ENCODE measurements around the gene UBXN1.
A peak's percentile ranks its signal among the peaks of the same experiment; 100 is the strongest.

The UBXN1 gene

DNA sequence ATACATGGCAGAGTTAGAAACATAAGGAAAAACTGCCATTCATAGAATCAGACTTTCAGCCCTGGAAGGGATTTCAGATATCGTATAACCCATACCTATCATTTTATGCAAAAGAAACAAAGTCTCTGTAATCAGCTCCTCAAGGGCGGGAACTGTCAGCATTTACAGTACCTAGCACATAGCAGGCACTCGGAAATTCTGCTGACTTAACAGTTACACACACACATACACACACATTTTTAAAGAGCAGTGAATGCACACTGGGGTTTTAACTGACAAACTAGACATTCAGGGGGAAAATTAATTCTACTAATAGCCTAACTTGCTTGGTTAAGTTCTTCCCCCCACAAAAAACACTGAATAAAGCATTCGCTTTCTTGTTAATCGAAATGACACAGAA, 37.3 kb upstream of the UBXN1 start:
- no peaks in the 10 kb centered on the region for H3K4me1 ChIP-seq (ENCODE audit: control insufficient read depth, insufficient read depth, low read length)
- H3K27me3 ChIP-seq (ENCODE audit: control insufficient read depth, insufficient read depth, low read length) = no peaks in the 10 kb centered on the region
- no peak overlapping the region for H3K27ac ChIP-seq (ENCODE audit: low read depth, low read length)
- no peak overlapping the region for H3K4me3 ChIP-seq (ENCODE audit: low read length)
- H3K36me3 ChIP-seq (ENCODE audit: control insufficient read depth, insufficient read depth, low read length) = peaks cover 61% of the 10 kb centered on the region
- H3K9ac ChIP-seq (ENCODE audit: low read length) = no peak overlapping the region

DNA sequence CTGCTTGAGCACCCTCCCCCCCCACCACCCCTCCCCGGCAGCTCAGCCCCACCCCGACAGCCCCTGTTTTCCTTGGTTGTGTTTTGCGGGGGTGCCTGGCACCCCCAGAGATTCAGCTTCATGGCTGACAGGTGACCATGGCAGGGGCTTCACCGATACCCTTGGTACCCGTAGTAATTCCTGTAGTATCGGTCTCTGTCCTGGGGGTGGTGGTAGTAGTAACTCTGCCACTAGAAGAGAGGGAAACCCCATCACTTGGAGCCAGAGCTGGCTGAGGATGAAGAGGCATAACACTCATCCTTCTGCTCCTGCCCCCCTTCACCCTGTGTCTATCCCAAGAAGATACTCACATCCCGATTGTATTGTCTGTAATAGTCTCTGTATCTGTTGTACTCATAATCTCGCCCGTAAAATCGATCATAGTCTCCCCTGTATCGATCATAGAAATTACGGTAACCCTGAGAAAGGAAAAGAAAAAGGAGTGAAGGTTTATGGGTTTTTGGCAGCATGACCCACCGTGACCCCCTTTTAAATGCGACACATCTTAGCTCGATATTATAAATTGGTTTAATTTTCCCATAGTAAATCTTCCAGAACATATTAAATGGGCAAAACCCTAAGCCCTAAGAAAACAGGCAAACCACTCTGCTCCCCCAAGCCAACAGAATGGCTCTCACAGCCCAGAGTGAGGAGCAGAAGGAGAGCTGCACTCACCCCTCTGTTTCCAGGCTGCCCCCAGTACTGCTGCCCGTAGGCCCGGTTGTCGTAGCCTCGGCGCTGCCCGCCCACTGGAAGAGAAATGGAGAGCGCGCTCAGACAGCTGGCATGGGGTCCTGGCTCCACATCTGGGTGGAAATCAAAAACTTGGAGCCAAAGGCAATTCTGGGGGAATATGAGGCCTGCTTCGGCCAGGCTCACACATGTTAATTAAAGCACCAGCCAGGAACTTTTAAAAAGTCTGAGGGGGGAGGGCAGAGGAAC, 36.6 kb upstream of the UBXN1 start:
- no peaks in the 10 kb centered on the region for H3K27me3 ChIP-seq (ENCODE audit: control insufficient read depth, insufficient read depth, low read length)
- no peak overlapping the region for H3K9ac ChIP-seq (ENCODE audit: low read length)
- no peak overlapping the region for H3K4me3 ChIP-seq (ENCODE audit: low read length)
- H3K36me3 ChIP-seq (ENCODE audit: control insufficient read depth, insufficient read depth, low read length) = peaks cover 55% of the 10 kb centered on the region
- H3K27ac ChIP-seq (ENCODE audit: low read depth, low read length) = no peak overlapping the region
- no peaks in the 10 kb centered on the region for H3K4me1 ChIP-seq (ENCODE audit: control insufficient read depth, insufficient read depth, low read length)

DNA sequence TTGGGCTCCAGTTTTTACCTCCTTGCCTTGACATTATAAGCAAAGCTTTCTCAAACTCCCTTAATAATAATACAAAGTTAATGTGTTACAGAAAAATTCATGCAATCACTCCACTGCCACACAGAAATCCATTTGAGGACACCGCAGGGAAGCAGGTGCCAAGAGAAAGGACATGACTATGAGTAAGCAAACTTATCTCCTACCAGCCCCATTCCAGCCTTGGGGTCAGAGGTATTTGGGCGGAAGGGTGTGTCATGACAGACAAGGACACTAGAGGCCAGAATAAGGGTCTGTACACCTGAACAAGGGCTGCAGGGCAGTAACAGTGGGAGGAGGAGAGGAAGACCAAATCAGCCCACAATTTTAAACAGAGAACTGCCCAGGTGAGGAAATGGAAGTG, 34.5 kb upstream of the UBXN1 start:
- H3K27ac ChIP-seq (ENCODE audit: low read depth, low read length) = no peak overlapping the region

DNA sequence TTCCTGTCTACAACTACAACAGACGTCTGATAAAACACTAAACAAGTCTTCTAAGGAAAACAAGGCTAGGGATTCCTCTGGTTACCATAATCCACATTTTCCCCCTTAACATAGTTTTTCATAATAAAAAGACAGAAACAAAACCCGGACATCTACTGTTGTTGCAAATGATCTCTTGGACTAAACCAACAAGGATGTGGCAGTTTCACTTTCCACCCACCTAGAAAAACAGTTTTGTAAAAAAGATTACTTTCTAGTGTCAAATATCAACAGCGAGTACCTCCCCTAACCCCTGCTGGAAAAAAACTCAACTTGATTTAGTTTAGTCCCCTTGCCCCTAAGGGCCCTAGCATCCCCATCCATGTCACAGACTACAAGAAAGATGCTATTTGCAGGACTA, 34.0 kb upstream of the UBXN1 start:
- Histone ChIP-seq H3K36me3 (ENCODE audit: control insufficient read depth, insufficient read depth, low read length) (peaks cover 39% of the 10 kb centered on the region), H3K27me3 (ENCODE audit: control insufficient read depth, insufficient read depth, low read length) (no peaks in the 10 kb centered on the region), H3K4me1 (ENCODE audit: control insufficient read depth, insufficient read depth, low read length) (peaks cover 11% of the 10 kb centered on the region), H3K4me3 (ENCODE audit: low read length) (no peak overlapping the region), H3K9ac (ENCODE audit: low read length) (no peak overlapping the region), H3K27ac (ENCODE audit: low read depth, low read length) (no peak overlapping the region)

More for the DNA sequence above, 34.5 kb upstream of the UBXN1 start:
- Histone ChIP-seq H3K4me1 (ENCODE audit: control insufficient read depth, insufficient read depth, low read length) (peaks cover 11% of the 10 kb centered on the region), H3K36me3 (ENCODE audit: control insufficient read depth, insufficient read depth, low read length) (peaks cover 39% of the 10 kb centered on the region), H3K9ac (ENCODE audit: low read length) (no peak overlapping the region), H3K27me3 (ENCODE audit: control insufficient read depth, insufficient read depth, low read length) (no peaks in the 10 kb centered on the region), H3K4me3 (ENCODE audit: low read length) (no peak overlapping the region)

DNA sequence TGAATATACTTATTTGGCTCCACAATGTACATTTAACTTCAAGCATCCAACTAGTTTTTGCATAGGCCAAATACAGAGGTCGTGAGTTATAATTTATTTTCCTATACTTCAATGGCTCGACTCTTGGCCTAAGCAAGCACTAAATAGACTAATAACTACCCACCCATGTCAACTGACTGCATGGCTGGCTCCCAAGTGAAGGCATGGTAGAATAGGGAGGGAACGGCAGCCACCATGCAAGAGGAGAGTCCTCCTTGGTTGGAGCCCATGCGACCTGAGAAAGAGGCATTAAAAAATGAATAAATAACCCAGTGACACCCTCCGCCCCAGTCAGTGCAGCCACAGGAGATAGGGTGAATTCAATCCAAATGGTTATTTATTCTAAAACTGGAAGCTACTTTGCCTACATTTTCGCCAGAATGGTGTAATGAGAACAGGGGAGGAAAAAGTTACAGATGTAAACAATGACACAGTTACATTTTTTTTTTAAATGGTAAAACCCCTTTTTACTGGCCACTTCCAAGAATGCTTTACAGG, 33.5 kb upstream of the UBXN1 start:
- Histone ChIP-seq H3K9ac (ENCODE audit: low read length) (no peak overlapping the region), H3K36me3 (ENCODE audit: control insufficient read depth, insufficient read depth, low read length) (peaks cover 38% of the 10 kb centered on the region), H3K27me3 (ENCODE audit: control insufficient read depth, insufficient read depth, low read length) (no peaks in the 10 kb centered on the region), H3K27ac (ENCODE audit: low read depth, low read length) (no peak overlapping the region), H3K4me1 (ENCODE audit: control insufficient read depth, insufficient read depth, low read length) (peaks cover 11% of the 10 kb centered on the region), H3K4me3 (ENCODE audit: low read length) (no peak overlapping the region)

DNA sequence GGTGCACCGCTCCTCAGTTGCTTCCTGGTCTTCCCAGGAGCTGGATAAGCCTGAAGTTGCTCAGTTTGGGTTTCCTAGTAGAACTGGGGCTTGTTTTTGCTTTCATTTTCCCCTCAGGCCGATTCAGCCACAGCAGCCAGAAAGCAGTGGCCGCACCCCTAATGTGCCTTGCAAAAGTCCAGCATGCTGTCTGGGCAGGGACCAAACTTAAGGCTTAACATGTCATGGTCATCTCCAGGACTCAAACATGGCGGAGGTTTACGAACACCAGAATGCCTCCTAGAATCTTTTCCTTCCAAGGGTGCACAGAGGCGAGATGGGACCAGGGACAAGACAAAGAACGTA, 31.1 kb upstream of the UBXN1 start:
- H3K4me1 ChIP-seq (ENCODE audit: control insufficient read depth, insufficient read depth, low read length) = peaks cover 17% of the 10 kb centered on the region
- H3K27me3 ChIP-seq (ENCODE audit: control insufficient read depth, insufficient read depth, low read length) = no peaks in the 10 kb centered on the region
- peak overlapping the region; percentile 80 for H3K4me3 ChIP-seq (ENCODE audit: low read length)
- peaks cover 17% of the 10 kb centered on the region for H3K36me3 ChIP-seq (ENCODE audit: control insufficient read depth, insufficient read depth, low read length)
- H3K9ac ChIP-seq (ENCODE audit: low read length) = peak overlapping the region; percentile 80
- H3K27ac ChIP-seq (ENCODE audit: low read depth, low read length) = peak overlapping the region; percentile 95

DNA sequence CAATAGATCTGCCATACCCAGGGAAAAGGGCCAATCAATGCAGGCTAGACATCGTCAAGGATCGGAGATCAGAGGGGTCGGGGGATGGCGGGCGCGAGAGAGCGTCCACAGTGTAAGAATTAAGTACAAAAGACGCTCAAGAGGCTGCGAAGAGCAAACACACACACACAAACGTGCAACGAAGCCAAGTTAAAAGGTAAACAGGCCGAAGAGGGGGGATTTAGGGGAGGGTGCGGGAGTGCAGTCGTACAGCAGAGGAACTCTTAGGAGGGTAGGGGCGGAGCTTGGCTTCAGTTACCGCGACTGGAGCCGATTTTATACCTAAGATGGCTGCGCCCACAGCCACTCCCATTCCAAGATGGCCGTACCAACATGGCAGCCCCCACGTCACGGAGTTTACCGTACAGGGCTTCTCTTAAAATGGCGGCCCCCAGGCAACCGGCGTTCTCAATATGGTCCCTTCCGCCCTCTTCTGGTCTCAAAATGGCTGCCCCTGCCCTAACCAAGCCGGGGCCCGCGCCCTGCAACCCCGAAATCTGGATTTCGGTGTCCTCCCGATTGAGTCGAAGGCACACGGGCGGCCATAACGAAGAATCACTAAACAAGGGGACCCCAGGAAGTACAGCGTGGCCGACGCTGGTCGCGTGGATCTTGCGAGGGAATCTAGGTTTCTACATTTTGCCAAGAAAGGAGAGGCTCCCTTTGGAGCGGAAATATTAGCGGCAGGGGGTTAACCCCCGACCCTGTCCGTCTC, 30.6 kb upstream of the UBXN1 start:
- Histone ChIP-seq H3K9ac (ENCODE audit: low read length) (peak overlapping the region; percentile 82), H3K36me3 (ENCODE audit: control insufficient read depth, insufficient read depth, low read length) (peaks cover 13% of the 10 kb centered on the region), H3K4me1 (ENCODE audit: control insufficient read depth, insufficient read depth, low read length) (peaks cover 17% of the 10 kb centered on the region), H3K4me3 (ENCODE audit: low read length) (peak overlapping the region; percentile 91), H3K27ac (ENCODE audit: low read depth, low read length) (peak overlapping the region; percentile 95), H3K27me3 (ENCODE audit: control insufficient read depth, insufficient read depth, low read length) (no peaks in the 10 kb centered on the region)

DNA sequence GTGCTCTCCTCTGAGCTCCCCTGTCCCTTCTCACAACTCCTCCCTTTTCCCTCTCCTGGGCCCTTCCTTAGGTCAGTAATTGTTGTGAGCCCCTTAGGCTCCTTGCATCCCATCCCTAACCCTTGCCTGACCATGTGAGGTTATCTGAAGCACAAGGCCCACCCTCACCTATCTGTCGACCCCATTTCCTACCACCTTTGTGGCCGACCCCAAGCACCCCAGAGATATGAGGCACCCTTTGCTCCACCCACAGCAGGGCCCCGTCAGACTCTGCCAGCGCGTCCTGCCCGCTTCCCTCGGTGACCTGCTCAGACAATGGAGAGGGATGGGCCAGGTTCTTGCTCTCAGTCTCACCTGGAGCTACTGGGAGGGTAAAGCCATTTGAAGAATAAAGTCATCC, 29.9 kb upstream of the UBXN1 start:
- H3K4me3 ChIP-seq (ENCODE audit: low read length) = peak overlapping the region; percentile 91
- peak overlapping the region; percentile 82 for H3K9ac ChIP-seq (ENCODE audit: low read length)
- H3K4me1 ChIP-seq (ENCODE audit: control insufficient read depth, insufficient read depth, low read length) = peaks cover 17% of the 10 kb centered on the region
- H3K27ac ChIP-seq (ENCODE audit: low read depth, low read length) = peak overlapping the region; percentile 78
- peaks cover 8% of the 10 kb centered on the region for H3K36me3 ChIP-seq (ENCODE audit: control insufficient read depth, insufficient read depth, low read length)
- no peaks in the 10 kb centered on the region for H3K27me3 ChIP-seq (ENCODE audit: control insufficient read depth, insufficient read depth, low read length)

DNA sequence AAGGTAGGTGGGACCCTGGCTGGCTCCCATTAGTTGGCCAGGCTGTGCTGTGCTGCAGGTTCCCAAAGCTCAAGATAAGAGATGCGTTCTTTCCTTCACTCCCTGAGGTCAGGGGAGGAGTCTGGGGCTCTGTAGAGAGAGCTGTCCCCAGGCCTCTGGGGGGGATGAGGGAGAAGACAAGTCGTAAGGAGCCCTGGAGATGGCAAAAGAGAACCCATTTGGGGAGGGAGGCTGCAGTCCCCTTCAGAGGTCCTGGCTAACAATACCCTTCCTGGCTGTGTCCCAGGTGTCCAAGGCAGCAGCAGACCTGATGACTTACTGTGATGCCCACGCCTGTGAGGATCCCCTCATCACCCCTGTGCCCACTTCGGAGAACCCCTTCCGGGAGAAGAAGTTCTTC, 29.5 kb upstream of the UBXN1 start:
- Histone ChIP-seq H3K4me1 (ENCODE audit: control insufficient read depth, insufficient read depth, low read length) (peaks cover 17% of the 10 kb centered on the region), H3K27me3 (ENCODE audit: control insufficient read depth, insufficient read depth, low read length) (no peaks in the 10 kb centered on the region), H3K36me3 (ENCODE audit: control insufficient read depth, insufficient read depth, low read length) (peaks cover 7% of the 10 kb centered on the region), H3K27ac (ENCODE audit: low read depth, low read length) (no peak overlapping the region), H3K9ac (ENCODE audit: low read length) (peak overlapping the region; percentile 82), H3K4me3 (ENCODE audit: low read length) (peak overlapping the region; percentile 91)

DNA sequence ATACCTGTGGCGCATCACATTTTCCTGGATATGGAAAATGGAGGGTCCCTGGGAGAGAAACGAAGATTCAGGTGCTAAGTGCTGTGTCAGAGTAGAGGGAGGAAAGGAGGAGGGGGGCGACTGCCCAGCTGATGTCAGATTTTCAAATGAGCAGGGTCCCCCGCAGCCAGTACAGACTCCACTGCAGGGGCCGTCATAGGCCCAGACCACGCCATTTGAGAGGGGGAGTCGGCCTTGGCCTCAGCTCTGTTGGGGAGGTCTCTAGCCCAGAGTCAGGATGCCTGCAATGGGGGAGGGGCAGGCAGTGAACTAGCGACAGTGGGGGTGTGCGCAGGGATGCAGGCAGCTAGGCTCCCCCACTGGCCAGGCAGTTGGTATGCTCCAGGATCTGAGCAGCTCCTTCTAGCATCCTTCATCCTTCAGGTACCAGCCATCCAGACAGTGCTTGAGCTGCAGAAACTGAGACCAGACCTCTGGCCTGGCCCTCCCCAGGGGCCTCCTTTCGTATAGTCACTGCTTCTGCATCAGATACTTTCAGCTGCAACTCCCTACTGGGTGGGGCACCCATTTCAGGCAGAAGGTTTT, 28.5 kb upstream of the UBXN1 start, which contains the start of the genes BSCL2 and GNG3:
TSS of gene BSCL2 (minus strand) at position 148 of the 585 bp plus-strand sequence. CDS start 229 bp downstream, outside the sequence.
TSS of gene GNG3 (plus strand) at position 400 of the 585 bp plus-strand sequence. CDS start 620 bp downstream, outside the sequence.
- H3K4me1 ChIP-seq (ENCODE audit: control insufficient read depth, insufficient read depth, low read length) = peaks cover 17% of the 10 kb centered on the region
- peak within 1 kb of the TSS; percentile 91 for H3K4me3 ChIP-seq (ENCODE audit: low read length)
- peak within 1 kb of the TSS; percentile 53 for H3K9ac ChIP-seq (ENCODE audit: low read length)
- H3K27me3 ChIP-seq (ENCODE audit: control insufficient read depth, insufficient read depth, low read length) = no peaks in the 10 kb centered on the region
- H3K27ac ChIP-seq (ENCODE audit: low read depth, low read length) = peak within 1 kb of the TSS; percentile 87
- H3K36me3 ChIP-seq (ENCODE audit: control insufficient read depth, insufficient read depth, low read length) = peaks cover 4% of the 10 kb centered on the region

DNA sequence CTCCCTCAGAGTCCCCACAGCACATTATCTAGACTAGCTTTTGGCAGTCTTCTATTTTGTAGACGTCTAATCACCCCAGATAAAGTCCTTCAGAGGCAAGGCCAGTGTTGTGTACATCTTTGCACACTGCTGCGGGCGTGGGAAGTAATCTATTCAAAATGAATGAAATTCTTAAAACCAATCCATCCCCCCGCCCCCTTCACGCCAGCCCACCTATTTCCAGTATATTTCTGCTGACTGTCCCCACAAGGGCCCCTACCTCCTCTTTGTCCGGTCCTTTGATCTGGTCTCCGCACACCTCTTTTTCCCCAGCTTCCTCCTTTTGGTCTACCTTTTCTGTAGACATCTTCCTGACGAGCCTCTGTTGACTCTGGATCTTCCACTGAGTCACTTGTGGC, 28.0 kb upstream of the UBXN1 start:
- H3K9ac ChIP-seq (ENCODE audit: low read length) = peak overlapping the region; percentile 53
- H3K27ac ChIP-seq (ENCODE audit: low read depth, low read length) = peak overlapping the region; percentile 87
- peak overlapping the region; percentile 87 for H3K4me3 ChIP-seq (ENCODE audit: low read length)
- H3K36me3 ChIP-seq (ENCODE audit: control insufficient read depth, insufficient read depth, low read length) = no peaks in the 10 kb centered on the region
- no peaks in the 10 kb centered on the region for H3K27me3 ChIP-seq (ENCODE audit: control insufficient read depth, insufficient read depth, low read length)
- H3K4me1 ChIP-seq (ENCODE audit: control insufficient read depth, insufficient read depth, low read length) = peaks cover 17% of the 10 kb centered on the region

Data from rectal smooth muscle tissue (tissue), 1 donor.